GM12875 (cell line): ENCODE data around the gene KCNG2.

Source experiments
- H3K4me3 ChIP-seq: one replicate; pipeline ENCODE4 v1.5.1; 2011; ENCODE audit warnings: low read depth, low read length, control low read depth
- TF ChIP-seq, protein P1 (sequence below): IDR thresholded peaks from 2 replicates; pipeline ENCODE4 v1.5.1; 2011; ENCODE audit warnings: low read depth, mild to moderate bottlenecking, control low read depth, inconsistent platforms, low read length, moderate library complexity, borderline replicate concordance; ENCODE audit not compliant: insufficient read depth

Gene KCNG2

DNA sequence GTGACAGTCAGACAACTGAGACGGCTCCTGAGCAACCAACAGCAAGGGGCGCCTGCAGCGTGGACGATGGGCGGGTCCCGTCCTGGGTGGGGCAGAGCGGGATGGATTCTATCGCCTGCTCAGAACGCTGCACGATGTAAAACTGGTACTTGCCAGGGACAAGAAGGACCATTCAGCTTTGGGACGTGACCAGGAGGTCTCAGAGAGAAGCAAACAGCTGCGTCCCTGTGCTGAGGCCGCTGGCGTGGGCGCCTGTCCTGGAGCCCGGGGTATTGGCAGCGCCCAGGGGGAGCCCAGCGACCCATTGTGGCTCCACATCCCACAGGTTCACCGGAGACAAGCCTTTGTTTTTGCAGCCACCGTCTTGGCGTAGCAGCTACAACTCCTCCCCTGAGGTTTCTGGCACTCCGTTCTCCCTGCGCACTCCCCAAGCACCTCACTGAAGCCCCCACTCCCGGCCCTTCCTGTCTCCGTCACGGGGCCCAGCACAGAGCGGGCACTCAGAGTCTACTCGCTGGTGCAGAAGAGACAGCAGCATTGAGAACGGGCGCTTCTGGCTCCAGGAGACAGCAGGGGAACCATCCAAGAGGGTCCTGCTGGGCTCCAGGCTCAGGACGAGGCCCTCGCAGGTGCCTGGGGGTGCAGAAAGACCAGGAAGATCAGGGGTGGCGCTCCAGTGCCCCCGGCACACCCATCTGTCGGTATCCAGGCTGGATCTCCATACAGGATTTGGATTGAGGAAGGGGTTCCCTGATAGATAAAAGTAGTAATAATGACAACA is 22.1 kb upstream of the KCNG2 start:
- TF ChIP-seq, protein P1, sequence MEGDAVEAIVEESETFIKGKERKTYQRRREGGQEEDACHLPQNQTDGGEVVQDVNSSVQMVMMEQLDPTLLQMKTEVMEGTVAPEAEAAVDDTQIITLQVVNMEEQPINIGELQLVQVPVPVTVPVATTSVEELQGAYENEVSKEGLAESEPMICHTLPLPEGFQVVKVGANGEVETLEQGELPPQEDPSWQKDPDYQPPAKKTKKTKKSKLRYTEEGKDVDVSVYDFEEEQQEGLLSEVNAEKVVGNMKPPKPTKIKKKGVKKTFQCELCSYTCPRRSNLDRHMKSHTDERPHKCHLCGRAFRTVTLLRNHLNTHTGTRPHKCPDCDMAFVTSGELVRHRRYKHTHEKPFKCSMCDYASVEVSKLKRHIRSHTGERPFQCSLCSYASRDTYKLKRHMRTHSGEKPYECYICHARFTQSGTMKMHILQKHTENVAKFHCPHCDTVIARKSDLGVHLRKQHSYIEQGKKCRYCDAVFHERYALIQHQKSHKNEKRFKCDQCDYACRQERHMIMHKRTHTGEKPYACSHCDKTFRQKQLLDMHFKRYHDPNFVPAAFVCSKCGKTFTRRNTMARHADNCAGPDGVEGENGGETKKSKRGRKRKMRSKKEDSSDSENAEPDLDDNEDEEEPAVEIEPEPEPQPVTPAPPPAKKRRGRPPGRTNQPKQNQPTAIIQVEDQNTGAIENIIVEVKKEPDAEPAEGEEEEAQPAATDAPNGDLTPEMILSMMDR = no peak
- no peak overlapping the region for H3K4me3 ChIP-seq

DNA sequence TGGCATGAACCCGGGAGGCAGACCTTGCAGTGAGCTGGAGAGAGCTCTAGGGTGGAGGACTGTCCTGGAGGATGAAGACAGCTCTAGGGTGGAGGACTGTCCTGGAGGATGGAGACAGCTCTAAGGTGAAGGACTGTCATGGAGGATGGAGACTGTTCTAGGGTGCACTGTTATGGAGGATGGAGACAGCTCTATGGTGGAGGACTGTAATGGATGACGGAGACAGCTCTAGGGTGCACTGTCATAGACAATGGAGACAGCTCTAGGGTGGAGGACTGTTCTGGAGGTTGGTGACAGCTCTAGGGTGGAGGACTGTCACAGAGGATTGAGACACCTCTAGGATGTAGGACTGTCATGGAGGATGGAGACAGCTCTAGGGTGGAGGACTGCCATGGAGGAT is 21.1 kb upstream of the KCNG2 start:
- no peak overlapping the region for H3K4me3 ChIP-seq
- TF ChIP-seq, protein P1 = no peak

DNA sequence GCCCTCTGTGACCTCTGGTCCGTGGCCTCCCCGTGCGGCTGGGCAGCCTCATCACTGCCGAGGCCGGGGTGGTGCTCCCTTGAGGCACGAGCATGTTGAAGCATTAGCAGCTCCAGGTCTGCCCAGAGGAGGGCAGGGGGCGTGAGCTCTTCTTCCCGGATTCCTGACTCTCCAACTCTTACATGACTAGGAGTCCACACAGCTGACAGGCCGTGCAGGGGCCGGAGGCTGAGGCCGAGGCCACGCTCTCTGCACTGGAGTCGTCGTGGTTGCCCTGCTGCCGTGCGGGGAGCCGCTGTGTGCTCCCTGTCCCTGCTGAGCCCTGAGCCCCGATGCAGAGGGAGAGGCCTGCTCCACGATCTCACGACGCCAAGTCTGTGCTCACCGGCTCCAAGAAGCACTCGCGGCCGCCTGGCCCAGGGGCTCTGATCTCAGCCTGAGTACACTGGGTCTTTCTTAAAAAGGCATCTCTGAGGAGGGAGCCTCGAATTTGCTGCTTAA is 19.4 kb upstream of the KCNG2 start:
- TF ChIP-seq, protein P1 = no peak
- no peak overlapping the region for H3K4me3 ChIP-seq

DNA sequence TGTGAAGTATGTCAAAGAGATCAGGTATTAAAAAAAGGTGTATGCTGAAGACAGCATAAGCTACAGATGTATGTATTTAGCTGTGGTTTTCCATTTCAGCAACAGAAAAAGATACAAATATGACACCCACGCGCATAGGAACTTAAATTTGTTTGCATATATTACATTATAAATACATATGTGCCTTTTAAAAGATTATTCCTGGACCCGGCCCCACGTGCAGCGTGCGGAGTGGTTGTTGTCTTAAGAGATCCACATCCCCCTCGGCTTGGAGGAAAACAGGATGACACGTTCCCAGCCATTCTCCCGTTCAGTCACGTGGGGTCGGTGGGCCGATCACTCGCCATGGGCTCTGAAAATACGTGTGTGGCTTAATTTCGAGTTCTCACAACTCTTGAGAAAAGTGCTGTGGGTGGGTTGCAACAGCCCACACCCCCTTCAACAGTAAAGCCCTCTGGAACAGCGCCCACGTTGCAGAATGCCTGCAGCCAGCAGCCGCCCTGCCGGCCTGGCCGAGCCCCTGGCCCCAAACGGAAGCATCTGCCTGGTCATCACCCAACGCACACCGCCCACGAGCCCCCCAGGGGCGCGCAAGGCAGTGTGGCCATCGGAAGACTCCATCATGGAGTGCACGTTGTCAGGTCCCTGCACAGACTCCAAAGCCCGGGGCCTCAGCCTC is 18.6 kb upstream of the KCNG2 start:
- TF ChIP-seq, protein P1 = no peak
- H3K4me3 ChIP-seq = no peak overlapping the region

DNA sequence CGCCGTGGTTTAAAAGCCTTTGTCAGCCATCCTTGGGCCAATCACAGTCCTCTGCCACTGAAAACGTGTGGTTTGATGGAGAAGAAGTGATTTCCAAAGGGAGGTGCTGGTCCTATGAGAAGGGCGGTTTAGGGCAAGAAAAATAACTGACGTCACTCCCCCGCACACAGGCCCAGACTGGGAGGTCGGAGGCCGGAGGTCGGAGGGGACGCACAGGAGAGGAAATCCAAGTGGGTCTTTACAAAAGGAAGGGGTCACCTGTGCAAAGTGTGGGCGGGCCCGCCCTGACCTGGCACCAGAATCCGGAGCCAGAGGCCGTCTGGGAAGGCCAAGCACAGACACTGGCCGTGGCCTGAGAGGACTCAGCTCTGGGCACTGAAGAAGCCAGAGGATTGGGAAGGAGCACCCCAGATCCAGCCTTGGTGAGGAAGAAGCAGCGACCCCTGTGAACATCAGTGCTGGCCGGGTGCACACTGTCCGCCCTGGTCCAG is 18.0 kb upstream of the KCNG2 start:
- TF ChIP-seq, protein P1 = no peak
- H3K4me3 ChIP-seq = no peak overlapping the region

DNA sequence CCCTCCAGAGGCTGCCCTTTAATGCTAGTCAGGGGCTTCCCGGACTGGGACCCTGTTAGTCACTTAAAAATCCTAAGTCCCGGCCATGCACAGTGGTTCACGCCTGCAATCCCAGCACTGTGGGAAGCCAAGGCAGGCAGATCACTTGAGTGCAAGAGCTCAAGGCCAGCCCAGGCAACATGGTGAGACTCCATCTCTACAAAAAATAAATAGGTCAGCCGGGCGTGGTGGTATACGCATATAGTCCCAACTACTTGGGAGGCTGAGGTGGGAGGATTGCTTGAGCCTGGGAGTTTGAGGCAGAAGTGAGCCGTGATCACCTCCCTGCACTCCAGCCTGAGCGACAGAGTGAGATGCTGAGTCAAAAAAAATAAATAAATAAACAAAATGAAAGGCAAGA is 17.2 kb upstream of the KCNG2 start:
- TF ChIP-seq, protein P1 = no peak
- no peak overlapping the region for H3K4me3 ChIP-seq
